ENCODE data around the gene TOM1L2.

GRCh38 chr17:17954079-17954478 lies 18.1 kb downstream of the TOM1L2 start:
- no peak for TF ChIP-seq CTCF (IDR thresholded peaks at IDR 0.05)
- TF ChIP-seq REST (IDR thresholded peaks at IDR 0.05; ENCODE audit: insufficient read depth in 1 of 2, low read depth in 2 of 2, low read length in 1 of 2): no peak
- TF ChIP-seq POLR2AphosphoS5 (IDR thresholded peaks at IDR 0.05; ENCODE audit: low read depth, low read length): no peak
- no peak for TF ChIP-seq SIN3A (IDR thresholded peaks at IDR 0.05; ENCODE audit: borderline replicate concordance, insufficient read depth, low read depth, low read length)
- no peak for TF ChIP-seq TCF7L2 (IDR thresholded peaks at IDR 0.05; ENCODE audit: low read depth, low read length)

Measured in Panc1 (cell line).